Common myeloid progenitor, CD34-positive (primary cell): ENCODE measurements around the gene GATA6.

Experiments
- CTCF ChIA-PET: fragments of 350-600 bp; sonication (Branson Sonifier 250); formaldehyde crosslinking; loops from one replicate; lab custom pipeline; 2021; ENCODE audit warnings: antibody characterized with exemption; lab: Charles Lee
- POLR2A ChIA-PET: fragments of 350-600 bp; sonication (Branson Sonifier 250); formaldehyde crosslinking; loops from one replicate; lab custom pipeline; 2021; ENCODE audit warnings: antibody characterized with exemption; lab: Charles Lee
- DNase-seq, 3 donors: peaks; one replicate each; pipeline versions ENCODE4 v3.0.0 to v3.0.0-alpha.2; 2013
- H3K27ac ChIP-seq, 2 experiments: 1 replicate in 1 of 2; 2 replicates in 1 of 2; pipeline ENCODE4 v1.7.0; 2013; ENCODE audit warnings: inconsistent platforms in 2 of 2, low read length in 2 of 2, mild to moderate bottlenecking in 2 of 2, low read depth in 1 of 2, moderate library complexity in 1 of 2; ENCODE audit not compliant: severe bottlenecking in 2 of 2, insufficient read depth in 1 of 2, poor library complexity in 1 of 2
- H3K27me3 ChIP-seq, 5 experiments: replicated peaks in 2 of 5; 1 replicate in 3 of 5; 2 replicates in 2 of 5; pipeline versions ENCODE4 v1.6.1 to v1.7.0; 2013; ENCODE audit warnings: low read length in 4 of 5, mild to moderate bottlenecking in 2 of 5, moderate library complexity in 2 of 5, inconsistent platforms in 1 of 5; ENCODE audit not compliant: insufficient read depth in 5 of 5, control insufficient read depth in 4 of 5
- H3K36me3 ChIP-seq, 4 experiments: 1 replicate in 2 of 4; 2 replicates in 2 of 4; pipeline versions ENCODE4 v1.6.1 to v1.7.0; 2013; ENCODE audit warnings: low read length in 3 of 4, control low read depth in 1 of 4, mild to moderate bottlenecking in 1 of 4; ENCODE audit not compliant: control insufficient read depth in 4 of 4, insufficient read depth in 4 of 4
- H3K4me1 ChIP-seq, 4 experiments: 1 replicate in 3 of 4; 2 replicates in 1 of 4; pipeline versions ENCODE4 v1.6.1 to v1.7.1; 2013; ENCODE audit warnings: low read length in 3 of 4, mild to moderate bottlenecking in 3 of 4, control low read depth in 1 of 4, inconsistent platforms in 1 of 4, moderate library complexity in 1 of 4; ENCODE audit not compliant: control insufficient read depth in 4 of 4, insufficient read depth in 4 of 4; ENCODE audit errors: control extremely low read depth in 1 of 4
- H3K4me3 ChIP-seq, 7 experiments: 1 replicate in 4 of 7; 2 replicates in 3 of 7; pipeline versions ENCODE4 v1.5.1 to v1.7.0; 2013; ENCODE audit warnings: mild to moderate bottlenecking in 7 of 7, low read length in 6 of 7, moderate library complexity in 6 of 7, inconsistent platforms in 2 of 7, low read depth in 2 of 7, control low read depth in 1 of 7; ENCODE audit not compliant: insufficient read depth in 4 of 7, control insufficient read depth in 1 of 7; ENCODE audit errors: extremely low read depth in 1 of 7
- H3K9me3 ChIP-seq, 5 experiments: 1 replicate in 4 of 5; 2 replicates in 1 of 5; pipeline versions ENCODE4 v1.6.1 to v1.7.1; 2013; ENCODE audit warnings: low read length in 4 of 5, mild to moderate bottlenecking in 2 of 5, inconsistent platforms in 1 of 5, low read depth in 1 of 5, moderate library complexity in 1 of 5; ENCODE audit not compliant: control insufficient read depth in 4 of 5, insufficient read depth in 2 of 5; ENCODE audit errors: control extremely low read depth in 1 of 5
- WGBS: methylation state at CpG from one replicate; pipeline ENCODE4 v1.1.5; 2013; ENCODE audit not compliant: insufficient coverage; 5-methylcytosine and 5-hydroxymethylcytosine counted together

The GATA6 gene

GRCh38 chr18:22159014-22159413, 10.4 kb upstream of the GATA6 start:
- no peak overlapping the region for H3K27ac ChIP-seq
- WGBS = 94% methylated on average over 2 of the region's 2 CpGs
- H3K36me3 ChIP-seq = no peaks in the 10 kb centered on the region
- no peaks in the 10 kb centered on the region for H3K4me1 ChIP-seq
- DNase-seq = no peak
- no peaks in the 10 kb centered on the region for H3K9me3 ChIP-seq
- ChIA-PET CTCF (no interaction called here), POLR2A (no interaction called here)
- H3K27me3 ChIP-seq = peaks cover 12 to 69% (median 40%) of the 10 kb centered on the region in 5 experiments
- no peak overlapping the region for H3K4me3 ChIP-seq

- POLR2A ChIA-PET = no interaction called here
- no peak for DNase-seq
- Histone ChIP-seq H3K27me3 (peaks cover 13 to 80% (median 49%) of the 10 kb centered on the region in 5 experiments), H3K36me3 (no peaks in the 10 kb centered on the region), H3K9me3 (no peaks in the 10 kb centered on the region), H3K4me3 (no peak overlapping the region), H3K27ac (no peak overlapping the region), H3K4me1 (peaks cover 0 to 6% (median 4%) of the 10 kb centered on the region in 4 experiments)
- 94% methylated on average over 2 of the region's 5 CpGs for WGBS
- CTCF ChIA-PET = no interaction called here
Observed at GRCh38 chr18:22161090-22161489, 8.3 kb upstream of the GATA6 start.

- 74% methylated on average over 6 of the region's 8 CpGs for WGBS
- CTCF ChIA-PET = interaction anchor here (1.4 kb wide), 1 partner anchor 21 kb away, joined by 6 read pairs; no protein-coding TSS in a partner anchor
Observed at GRCh38 chr18:22163416-22164161, 5.8 kb upstream of the GATA6 start.

GRCh38 chr18:22164337-22165048, 4.9 kb upstream of the GATA6 start:
- Histone ChIP-seq H3K27ac (no peak overlapping the region), H3K36me3 (no peaks in the 10 kb centered on the region), H3K4me1 (peaks cover 0 to 18% (median 11%) of the 10 kb centered on the region in 4 experiments), H3K27me3 (peaks cover 22 to 97% (median 64%) of the 10 kb centered on the region in 5 experiments), H3K4me3 (no peak overlapping the region), H3K9me3 (no peaks in the 10 kb centered on the region)
- no peak for DNase-seq
- WGBS = 22% methylated on average over 7 of the region's 16 CpGs
- POLR2A ChIA-PET = no interaction called here
- CTCF ChIA-PET = interaction anchor here (1.4 kb wide), 1 partner anchor 22 kb away, joined by 6 read pairs; no protein-coding TSS in a partner anchor

More at GRCh38 chr18:22163416-22164161, 5.8 kb upstream of the GATA6 start:
- Histone ChIP-seq H3K4me1 (peaks cover 0 to 9% (median 5%) of the 10 kb centered on the region in 4 experiments), H3K27me3 (peaks cover 21 to 92% (median 67%) of the 10 kb centered on the region in 5 experiments), H3K27ac (no peak overlapping the region), H3K9me3 (no peaks in the 10 kb centered on the region), H3K4me3 (no peak overlapping the region), H3K36me3 (no peaks in the 10 kb centered on the region)
- POLR2A ChIA-PET = interaction anchor here (0.6 kb wide), 1 partner anchor 8 kb away, joined by 3 read pairs; no protein-coding TSS in a partner anchor
- no peak for DNase-seq

GRCh38 chr18:22165049-22165602, 4.3 kb upstream of the GATA6 start:
- H3K27me3 ChIP-seq = peaks cover 22 to 98% (median 65%) of the 10 kb centered on the region in 5 experiments
- POLR2A ChIA-PET = no interaction called here
- DNase-seq = peak in 1 of 3 donors; percentile 17
- H3K4me3 ChIP-seq = peak overlapping the region in 1 of 7 experiments; percentile 4
- no peaks in the 10 kb centered on the region for H3K36me3 ChIP-seq
- WGBS = 3% methylated on average over 44 of the region's 50 CpGs
- peaks cover 0 to 25% (median 17%) of the 10 kb centered on the region in 4 experiments for H3K4me1 ChIP-seq
- no peak overlapping the region for H3K27ac ChIP-seq
- H3K9me3 ChIP-seq = no peaks in the 10 kb centered on the region
- CTCF ChIA-PET = interaction anchor here (1.4 kb wide), 1 partner anchor 23 kb away, joined by 6 read pairs; no protein-coding TSS in a partner anchor

GRCh38 chr18:22165603-22166068, 3.8 kb upstream of the GATA6 start:
- CTCF ChIA-PET = no interaction called here
- Histone ChIP-seq H3K4me3 (no peak overlapping the region), H3K27me3 (peaks cover 22 to 99% (median 63%) of the 10 kb centered on the region in 5 experiments), H3K4me1 (peaks cover 0 to 30% (median 22%) of the 10 kb centered on the region in 4 experiments), H3K36me3 (no peaks in the 10 kb centered on the region), H3K9me3 (no peaks in the 10 kb centered on the region), H3K27ac (no peak overlapping the region)
- no peak for DNase-seq
- WGBS = 4% methylated on average over 57 of the region's 57 CpGs
- POLR2A ChIA-PET = no interaction called here
